ENCODE data around the gene MS4A10.

DNA sequence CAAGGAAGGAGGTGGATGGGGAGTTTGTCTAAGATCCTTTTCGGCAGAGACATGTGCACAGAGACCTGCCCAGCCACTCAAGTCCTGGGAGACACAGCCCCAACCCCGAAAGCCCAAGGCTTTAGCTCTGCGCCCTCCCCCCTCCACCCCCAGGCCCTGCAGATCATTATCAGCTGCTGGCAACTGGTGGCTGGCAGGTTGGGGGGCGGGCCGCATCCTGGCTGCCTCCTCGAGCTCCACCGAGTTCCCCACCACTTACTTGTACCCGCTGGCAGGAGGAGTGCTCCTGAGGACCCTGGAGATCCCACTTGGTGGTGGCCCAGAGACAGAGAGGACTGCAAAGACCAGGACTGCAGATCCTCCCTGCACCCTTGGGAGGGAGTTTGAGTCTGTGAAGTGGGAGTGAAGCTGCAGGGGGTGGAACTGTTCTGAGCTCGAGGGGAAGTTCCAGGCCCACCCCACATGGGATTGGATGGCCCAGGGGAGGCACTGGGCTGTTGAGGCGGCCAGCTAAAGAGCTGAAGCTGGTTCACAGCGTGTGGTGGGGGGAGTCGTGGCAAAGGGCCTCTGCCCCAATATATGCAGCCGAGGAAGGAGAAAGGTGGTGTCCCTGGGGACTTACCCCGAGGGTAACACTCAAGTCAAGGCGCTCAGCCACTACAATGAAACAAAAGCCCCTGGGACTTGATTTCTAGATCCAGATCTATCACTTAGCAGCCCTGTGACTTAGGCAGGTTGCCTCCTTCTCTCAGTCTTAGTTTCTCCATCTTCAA, 36.9 kb downstream of the MS4A10 start:
- TF ChIP-seq, protein P1, sequence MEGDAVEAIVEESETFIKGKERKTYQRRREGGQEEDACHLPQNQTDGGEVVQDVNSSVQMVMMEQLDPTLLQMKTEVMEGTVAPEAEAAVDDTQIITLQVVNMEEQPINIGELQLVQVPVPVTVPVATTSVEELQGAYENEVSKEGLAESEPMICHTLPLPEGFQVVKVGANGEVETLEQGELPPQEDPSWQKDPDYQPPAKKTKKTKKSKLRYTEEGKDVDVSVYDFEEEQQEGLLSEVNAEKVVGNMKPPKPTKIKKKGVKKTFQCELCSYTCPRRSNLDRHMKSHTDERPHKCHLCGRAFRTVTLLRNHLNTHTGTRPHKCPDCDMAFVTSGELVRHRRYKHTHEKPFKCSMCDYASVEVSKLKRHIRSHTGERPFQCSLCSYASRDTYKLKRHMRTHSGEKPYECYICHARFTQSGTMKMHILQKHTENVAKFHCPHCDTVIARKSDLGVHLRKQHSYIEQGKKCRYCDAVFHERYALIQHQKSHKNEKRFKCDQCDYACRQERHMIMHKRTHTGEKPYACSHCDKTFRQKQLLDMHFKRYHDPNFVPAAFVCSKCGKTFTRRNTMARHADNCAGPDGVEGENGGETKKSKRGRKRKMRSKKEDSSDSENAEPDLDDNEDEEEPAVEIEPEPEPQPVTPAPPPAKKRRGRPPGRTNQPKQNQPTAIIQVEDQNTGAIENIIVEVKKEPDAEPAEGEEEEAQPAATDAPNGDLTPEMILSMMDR (IDR thresholded peaks at IDR 0.05), result no peak
- TF ChIP-seq POLR2A (IDR thresholded peaks at IDR 0.05), result no peak

All from body of pancreas (tissue), 4 donors.